ENCODE data around the gene TRNT1. TPM values are rescaled to one million over a fixed set of nuclear protein-coding genes. Genes with fewer than 3 reads are reported as not detected.

The TRNT1 gene
- total and polyA plus RNA-seq, 2 experiments from 2014 or later: 33.9 to 36.4 TPM

- Histone ChIP-seq H3K4me2 (no peak overlapping the region), H3K27me3 (ENCODE audit: insufficient read depth) (no peaks in the 10 kb centered on the region), H3K4me1 (ENCODE audit: insufficient read depth) (peaks cover 16% of the 10 kb centered on the region), H3K4me3 (no peak overlapping the region), H3K27ac (ENCODE audit: low read depth) (no peak overlapping the region), H3K79me2 (replicated peaks; ENCODE audit: insufficient read depth) (no peaks in the 10 kb centered on the region), H3F3A (replicated peaks; ENCODE audit: low read depth) (no peaks in the 10 kb centered on the region), H3K9me2 (ENCODE audit: insufficient read depth) (no peaks in the 10 kb centered on the region), H3K36me3 (ENCODE audit: insufficient read depth) (no peaks in the 10 kb centered on the region), H4K20me1 (replicated peaks; ENCODE audit: insufficient read depth) (no peaks in the 10 kb centered on the region), H2AFZ (no peak overlapping the region)
- no peak for ATAC-seq
- H3K36me3 Mint-ChIP-seq (ENCODE audit: low read depth): peaks cover 20% of the 10 kb centered on the region
- H3K9me3 Mint-ChIP-seq: peaks cover 90% of the 10 kb centered on the region
- no peak for DNase-seq (ENCODE audit: low spot score)
- H3K27me3 Mint-ChIP-seq (ENCODE audit: insufficient read depth, low read depth, poor library complexity): peaks cover 4% of the 10 kb centered on the region
- no peak for TF ChIP-seq CREB1 (CRISPR knock-in tag; IDR thresholded peaks at IDR 0.05; ENCODE audit: low read depth)
- TF ChIP-seq ETS1 (IDR thresholded peaks at IDR 0.05): no peak
- TF ChIP-seq POLR2AphosphoS5 (IDR thresholded peaks at IDR 0.05; ENCODE audit: low read depth): no peak
- no peak for TF ChIP-seq JUNB (IDR thresholded peaks at IDR 0.05; ENCODE audit: unreplicated experiment)
- no peak for TF ChIP-seq NANOG (IDR thresholded peaks at IDR 0.05; ENCODE audit: borderline replicate concordance)
- TF ChIP-seq CTCF (conservative IDR thresholded peaks at IDR 0.05; ENCODE audit: low read depth in 2 of 2): no peak
- TF ChIP-seq ZNF114 (CRISPR knock-in tag; IDR thresholded peaks at IDR 0.05): no peak
- no peak for TF ChIP-seq ZNF462 (CRISPR knock-in tag; IDR thresholded peaks at IDR 0.05)
- no peak for TF ChIP-seq EZH2 (IDR thresholded peaks at IDR 0.05; ENCODE audit: low read depth, unreplicated experiment)
- no peak for TF ChIP-seq STAT1 (IDR thresholded peaks at IDR 0.05; ENCODE audit: unreplicated experiment)
- no peak for TF ChIP-seq EZH2phosphoT487 (IDR thresholded peaks at IDR 0.05; ENCODE audit: unreplicated experiment)
- TF ChIP-seq ZNF331 (CRISPR knock-in tag; IDR thresholded peaks at IDR 0.05; ENCODE audit: low read depth): no peak
- no peak for TF ChIP-seq REST (IDR thresholded peaks at IDR 0.05; ENCODE audit: unreplicated experiment)
- no peak overlapping the region for H3K27ac Mint-ChIP-seq
- no peaks in the 10 kb centered on the region for H3K4me1 Mint-ChIP-seq
- H3K4me3 Mint-ChIP-seq: no peak overlapping the region
These were observed 19.6 kb upstream of the TRNT1 start for GRCh38 chr3:3107181-3107580.
